NB4 (cell line): Measurements from ENCODE around the gene CNTD1.

Experiments
- MYC ChIP-seq: IDR thresholded peaks from 2 replicates; pipeline ENCODE4 v1.6.1; 2011; ENCODE audit warnings: low read depth, low read length
- POLR2A ChIP-seq: IDR thresholded peaks from 2 replicates; pipeline ENCODE4 v1.6.1; 2011; ENCODE audit warnings: mild to moderate bottlenecking; ENCODE audit not compliant: insufficient read length; ENCODE audit errors: extremely low read depth
- TF ChIP-seq, protein P1 (sequence below): IDR thresholded peaks from one replicate; pipeline ENCODE4 v1.5.1; 2012; ENCODE audit warnings: low read depth, low read length
- TF ChIP-seq, protein P2 (sequence below): IDR thresholded peaks from 2 replicates; pipeline ENCODE4 v1.6.1; 2011; ENCODE audit warnings: low read depth, low read length

DNA sequence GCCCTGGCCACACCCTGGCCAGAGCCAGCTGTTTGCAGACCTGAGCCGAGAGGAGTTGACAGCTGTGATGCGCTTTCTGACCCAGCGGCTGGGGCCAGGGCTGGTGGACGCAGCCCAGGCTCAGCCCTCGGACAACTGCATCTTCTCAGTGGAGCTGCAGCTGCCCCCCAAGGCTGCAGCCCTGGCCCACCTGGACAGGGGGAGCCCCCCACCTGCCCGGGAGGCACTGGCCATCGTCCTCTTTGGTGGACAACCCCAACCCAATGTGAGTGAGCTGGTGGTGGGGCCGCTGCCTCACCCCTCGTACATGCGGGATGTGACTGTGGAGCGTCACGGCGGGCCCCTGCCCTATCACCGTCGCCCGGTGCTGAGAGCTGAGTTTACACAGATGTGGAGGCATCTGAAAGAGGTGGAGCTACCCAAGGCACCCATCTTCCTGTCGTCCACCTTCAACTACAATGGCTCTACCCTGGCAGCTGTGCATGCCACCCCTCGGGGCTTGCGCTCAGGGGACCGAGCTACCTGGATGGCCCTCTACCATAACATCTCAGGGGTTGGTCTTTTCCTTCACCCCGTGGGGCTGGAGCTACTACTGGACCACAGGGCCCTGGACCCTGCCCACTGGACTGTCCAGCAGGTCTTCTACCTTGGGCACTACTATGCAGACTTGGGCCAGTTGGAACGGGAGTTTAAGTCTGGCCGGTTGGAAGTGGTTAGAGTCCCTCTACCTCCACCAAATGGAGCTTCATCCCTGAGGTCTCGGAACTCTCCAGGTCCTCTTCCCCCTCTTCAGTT lies 46.3 kb downstream of the CNTD1 start:
- TF ChIP-seq, protein P1, sequence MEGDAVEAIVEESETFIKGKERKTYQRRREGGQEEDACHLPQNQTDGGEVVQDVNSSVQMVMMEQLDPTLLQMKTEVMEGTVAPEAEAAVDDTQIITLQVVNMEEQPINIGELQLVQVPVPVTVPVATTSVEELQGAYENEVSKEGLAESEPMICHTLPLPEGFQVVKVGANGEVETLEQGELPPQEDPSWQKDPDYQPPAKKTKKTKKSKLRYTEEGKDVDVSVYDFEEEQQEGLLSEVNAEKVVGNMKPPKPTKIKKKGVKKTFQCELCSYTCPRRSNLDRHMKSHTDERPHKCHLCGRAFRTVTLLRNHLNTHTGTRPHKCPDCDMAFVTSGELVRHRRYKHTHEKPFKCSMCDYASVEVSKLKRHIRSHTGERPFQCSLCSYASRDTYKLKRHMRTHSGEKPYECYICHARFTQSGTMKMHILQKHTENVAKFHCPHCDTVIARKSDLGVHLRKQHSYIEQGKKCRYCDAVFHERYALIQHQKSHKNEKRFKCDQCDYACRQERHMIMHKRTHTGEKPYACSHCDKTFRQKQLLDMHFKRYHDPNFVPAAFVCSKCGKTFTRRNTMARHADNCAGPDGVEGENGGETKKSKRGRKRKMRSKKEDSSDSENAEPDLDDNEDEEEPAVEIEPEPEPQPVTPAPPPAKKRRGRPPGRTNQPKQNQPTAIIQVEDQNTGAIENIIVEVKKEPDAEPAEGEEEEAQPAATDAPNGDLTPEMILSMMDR, result no peak
- TF ChIP-seq POLR2A (no peak), MYC (no peak)
- TF ChIP-seq, protein P2, sequence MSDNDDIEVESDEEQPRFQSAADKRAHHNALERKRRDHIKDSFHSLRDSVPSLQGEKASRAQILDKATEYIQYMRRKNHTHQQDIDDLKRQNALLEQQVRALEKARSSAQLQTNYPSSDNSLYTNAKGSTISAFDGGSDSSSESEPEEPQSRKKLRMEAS, result no peak
